ENCODE results near the gene CARNS1. TPM values are rescaled to one million over a fixed set of nuclear protein-coding genes. Genes with fewer than 3 reads are reported as not detected.

The CARNS1 gene, protein sequence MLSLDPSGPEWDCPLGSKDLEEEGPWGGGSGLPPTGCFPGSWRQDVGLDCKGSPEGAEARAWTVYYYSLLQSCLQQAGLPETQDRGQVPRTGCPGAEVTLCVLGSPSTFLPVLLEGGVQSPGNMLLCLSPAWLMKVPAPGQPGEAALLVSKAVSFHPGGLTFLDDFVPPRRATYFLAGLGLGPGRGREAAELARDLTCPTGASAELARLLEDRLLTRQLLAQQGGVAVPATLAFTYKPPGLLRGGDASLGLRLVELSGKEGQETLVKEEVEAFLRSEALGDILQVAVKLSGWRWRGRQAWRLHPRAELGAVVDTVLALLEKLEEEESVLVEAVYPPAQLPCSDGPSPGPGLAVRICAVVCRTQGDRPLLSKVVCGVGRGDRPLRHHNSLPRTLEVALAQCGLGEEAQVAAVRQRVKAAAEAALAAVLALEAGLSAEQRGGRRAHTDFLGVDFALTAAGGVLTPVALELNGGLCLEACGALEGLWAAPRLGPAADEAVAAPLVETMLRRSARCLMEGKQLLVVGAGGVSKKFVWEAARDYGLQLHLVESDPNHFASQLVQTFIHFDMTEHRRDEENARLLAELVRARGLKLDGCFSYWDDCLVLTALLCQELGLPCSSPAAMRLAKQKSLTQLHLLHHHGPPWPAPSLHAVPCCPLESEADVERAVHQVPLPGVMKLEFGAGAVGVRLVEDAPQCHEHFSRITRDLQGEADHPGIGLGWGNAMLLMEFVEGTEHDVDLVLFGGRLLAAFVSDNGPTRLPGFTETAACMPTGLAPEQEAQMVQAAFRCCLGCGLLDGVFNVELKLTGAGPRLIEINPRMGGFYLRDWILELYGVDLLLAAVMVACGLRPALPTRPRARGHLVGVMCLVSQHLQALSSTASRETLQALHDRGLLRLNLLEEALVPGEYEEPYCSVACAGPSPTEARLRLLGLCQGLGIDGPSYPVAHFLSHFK
- 0.31 and 1.5 TPM in 2 replicates for total RNA-seq (ENCODE audit: low replicate concordance)
- long read RNA-seq: 0 reads

GRCh38 chr11:67415501-67416304 is at the start of gene CARNS1:
Gene CARNS1 (plus strand): TSS chr11:67415678. CDS start chr11:67416200, 522 bp downstream.
- no peak for DNase-seq (ENCODE audit: extremely low spot score, unreplicated experiment)

GRCh38 chr11:67365736-67366444 is 49.6 kb upstream of the CARNS1 start:
- no peak for DNase-seq (ENCODE audit: extremely low spot score, unreplicated experiment)
- TF ChIP-seq CTCF (conservative IDR thresholded peaks at IDR 0.05): no peak
- Mint-ChIP-seq H3K27ac (peak overlapping the region; percentile 45), H3K4me3 (peak overlapping the region; percentile 60), H3K9me3 (no peaks in the 10 kb centered on the region), H3K4me1 (ENCODE audit: unreplicated experiment) (peaks cover 26% of the 10 kb centered on the region), H3K36me3 (peaks cover 10% of the 10 kb centered on the region), H3K27me3 (no peaks in the 10 kb centered on the region)

More at GRCh38 chr11:67415501-67416304, at the start of gene CARNS1:
- no peak for TF ChIP-seq CTCF (conservative IDR thresholded peaks at IDR 0.05)
- no peaks in the 10 kb centered on the region for H3K9me3 Mint-ChIP-seq
- no peak within 1 kb of the TSS for H3K27ac Mint-ChIP-seq
- no peaks in the 10 kb centered on the region for H3K36me3 Mint-ChIP-seq
- H3K4me1 Mint-ChIP-seq (ENCODE audit: unreplicated experiment): peaks cover 13% of the 10 kb centered on the region
- peaks cover 54% of the 10 kb centered on the region for H3K27me3 Mint-ChIP-seq
- H3K4me3 Mint-ChIP-seq: peak within 1 kb of the TSS; percentile 77

DNA sequence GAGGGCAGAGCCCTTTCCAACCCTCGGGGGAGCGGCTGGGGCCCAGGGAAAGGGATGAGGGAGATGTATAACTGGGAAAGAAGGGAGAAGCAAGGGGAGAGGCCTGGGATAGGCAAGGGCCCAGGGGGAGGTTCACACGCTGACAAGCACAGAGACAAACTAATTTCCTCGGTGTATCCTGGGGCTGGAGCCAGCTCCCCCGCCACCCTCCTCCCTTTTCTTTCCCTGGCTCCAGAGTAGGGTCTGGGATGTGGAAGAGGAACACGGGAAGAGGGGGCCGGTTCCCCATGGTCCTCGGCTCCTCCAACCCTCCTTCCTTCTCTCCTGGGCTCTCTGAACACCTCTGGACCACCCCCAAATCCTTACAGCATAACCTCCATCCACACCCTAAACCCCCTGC is 48.9 kb upstream of the CARNS1 start:
- Mint-ChIP-seq H3K36me3 (peaks cover 10% of the 10 kb centered on the region), H3K4me3 (no peak overlapping the region), H3K4me1 (ENCODE audit: unreplicated experiment) (peaks cover 32% of the 10 kb centered on the region), H3K27ac (peak overlapping the region; percentile 45), H3K27me3 (peaks cover 4% of the 10 kb centered on the region), H3K9me3 (no peaks in the 10 kb centered on the region)
- no peak for DNase-seq (ENCODE audit: extremely low spot score, unreplicated experiment)
- TF ChIP-seq CTCF (conservative IDR thresholded peaks at IDR 0.05): no peak

DNA sequence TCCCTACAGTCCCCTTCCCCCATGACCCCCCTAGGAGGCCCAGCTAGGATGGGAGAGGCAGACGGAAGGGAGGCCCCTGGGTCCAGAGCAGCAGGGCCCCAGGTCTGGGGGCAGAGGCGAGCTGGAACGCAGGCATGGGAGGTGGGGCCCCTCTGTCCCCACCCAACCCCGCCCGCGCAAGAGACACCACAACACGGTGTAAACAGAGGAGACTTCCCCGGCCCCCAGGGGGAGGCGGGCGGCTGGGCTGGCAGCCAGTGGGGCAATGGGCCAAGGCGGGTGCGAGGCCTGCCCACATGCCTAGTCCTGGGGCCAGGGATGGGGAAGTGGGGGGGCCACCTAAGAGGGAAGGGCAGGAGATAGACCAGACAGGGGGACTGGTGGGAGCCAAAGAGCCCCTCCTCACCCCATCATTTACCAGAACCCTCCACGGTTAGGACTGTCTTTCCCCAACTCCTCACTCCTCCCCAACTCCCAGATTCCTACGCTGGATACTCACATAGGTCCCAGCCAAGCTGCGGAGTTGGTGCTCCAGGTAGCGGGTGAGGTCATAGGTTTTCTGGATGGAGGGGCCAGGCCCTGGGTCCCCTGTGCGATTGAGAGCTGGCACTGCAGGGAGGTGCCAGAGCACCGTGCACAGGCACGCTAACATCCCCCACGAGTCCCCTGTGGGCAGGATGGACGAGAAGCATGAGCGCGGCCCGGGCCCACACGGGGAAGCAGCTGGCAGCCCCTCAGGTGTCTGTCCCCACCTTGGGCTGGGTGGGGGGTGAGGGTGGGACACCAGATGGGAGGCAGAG is 48.3 kb upstream of the CARNS1 start:
- Mint-ChIP-seq H3K36me3 (peaks cover 10% of the 10 kb centered on the region), H3K27ac (no peak overlapping the region), H3K9me3 (no peaks in the 10 kb centered on the region), H3K4me3 (no peak overlapping the region), H3K4me1 (ENCODE audit: unreplicated experiment) (peaks cover 36% of the 10 kb centered on the region), H3K27me3 (peaks cover 8% of the 10 kb centered on the region)
- TF ChIP-seq CTCF (conservative IDR thresholded peaks at IDR 0.05): no peak
- DNase-seq (ENCODE audit: extremely low spot score, unreplicated experiment): no peak

Measured in type B pancreatic cell (in vitro differentiated cells).